Fibroblast of villous mesenchyme (primary cell): ENCODE results near the gene CAMK1D. TPM values are rescaled to one million over a fixed set of nuclear protein-coding genes. Genes with fewer than 3 reads are reported as not detected.

Source experiments
- DNase-seq: peaks from one replicate; pipeline ENCODE4 v3.0.0-alpha.2; 2010; ENCODE audit warnings: low read depth
- H3K4me3 ChIP-seq: 2 replicates; pipeline ENCODE4 v1.5.1; 2011; ENCODE audit warnings: low read depth, mild to moderate bottlenecking, low read length
- total RNA-seq: library from RNA; depleted of rRNA; stranded (reverse); fragments of >200 nt; gene quantifications from 2 replicates; pipeline ENCODE4 v1.2.3, GENCODE V29; 2012
- TF ChIP-seq, protein P1 (sequence below): IDR thresholded peaks from 2 replicates; pipeline ENCODE4 v1.5.1; 2012; ENCODE audit warnings: low read depth, mild to moderate bottlenecking, low read length; ENCODE audit not compliant: insufficient read depth

The CAMK1D gene
- total RNA-seq, 1 donor, result 1.3 TPM

DNA sequence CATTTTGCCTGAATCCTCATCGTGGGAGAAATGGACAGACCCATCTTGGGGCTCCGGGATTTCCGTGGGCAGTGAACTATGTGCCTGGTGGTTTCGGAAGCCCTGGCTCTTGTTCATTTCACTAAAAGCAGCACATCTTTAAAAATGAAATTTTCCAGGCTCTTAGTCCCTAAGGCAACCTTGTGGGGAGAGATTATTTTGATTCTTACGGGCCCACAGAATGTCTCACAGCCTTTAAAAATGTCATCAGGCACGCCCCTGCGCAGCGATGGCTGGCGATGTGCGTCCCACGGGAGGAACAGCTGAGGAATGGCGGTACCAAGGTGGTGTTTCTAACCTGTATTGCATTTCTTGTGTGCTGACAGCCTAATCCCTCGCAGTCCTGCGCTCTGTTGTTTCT lies 462.5 kb downstream of the CAMK1D start:
- no peak overlapping the region for H3K4me3 ChIP-seq
- TF ChIP-seq, protein P1, sequence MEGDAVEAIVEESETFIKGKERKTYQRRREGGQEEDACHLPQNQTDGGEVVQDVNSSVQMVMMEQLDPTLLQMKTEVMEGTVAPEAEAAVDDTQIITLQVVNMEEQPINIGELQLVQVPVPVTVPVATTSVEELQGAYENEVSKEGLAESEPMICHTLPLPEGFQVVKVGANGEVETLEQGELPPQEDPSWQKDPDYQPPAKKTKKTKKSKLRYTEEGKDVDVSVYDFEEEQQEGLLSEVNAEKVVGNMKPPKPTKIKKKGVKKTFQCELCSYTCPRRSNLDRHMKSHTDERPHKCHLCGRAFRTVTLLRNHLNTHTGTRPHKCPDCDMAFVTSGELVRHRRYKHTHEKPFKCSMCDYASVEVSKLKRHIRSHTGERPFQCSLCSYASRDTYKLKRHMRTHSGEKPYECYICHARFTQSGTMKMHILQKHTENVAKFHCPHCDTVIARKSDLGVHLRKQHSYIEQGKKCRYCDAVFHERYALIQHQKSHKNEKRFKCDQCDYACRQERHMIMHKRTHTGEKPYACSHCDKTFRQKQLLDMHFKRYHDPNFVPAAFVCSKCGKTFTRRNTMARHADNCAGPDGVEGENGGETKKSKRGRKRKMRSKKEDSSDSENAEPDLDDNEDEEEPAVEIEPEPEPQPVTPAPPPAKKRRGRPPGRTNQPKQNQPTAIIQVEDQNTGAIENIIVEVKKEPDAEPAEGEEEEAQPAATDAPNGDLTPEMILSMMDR, result no peak
- DNase-seq, result peak; percentile 20

DNA sequence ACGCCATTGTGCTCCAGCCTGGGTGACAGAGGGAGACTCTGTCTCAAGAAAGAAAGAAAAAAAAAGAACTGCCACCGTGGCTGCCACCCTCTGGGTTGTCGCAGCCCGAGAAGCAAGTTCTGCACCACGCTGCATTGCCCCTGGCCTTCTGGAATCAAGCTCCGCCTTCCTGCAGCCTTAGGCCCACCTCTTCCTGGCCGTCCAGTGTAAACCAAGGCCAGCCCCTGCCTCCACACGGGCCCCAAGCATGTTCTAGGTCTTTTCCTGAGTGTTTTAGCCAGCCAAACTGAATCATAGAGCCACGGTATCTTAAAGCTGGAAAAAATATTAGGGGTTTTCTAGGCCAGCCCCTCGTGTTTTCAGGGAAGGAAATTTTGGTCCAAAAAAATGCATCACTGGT lies 463.2 kb downstream of the CAMK1D start:
- DNase-seq, result no peak
- TF ChIP-seq, protein P1, result no peak
- H3K4me3 ChIP-seq, result no peak overlapping the region

DNA sequence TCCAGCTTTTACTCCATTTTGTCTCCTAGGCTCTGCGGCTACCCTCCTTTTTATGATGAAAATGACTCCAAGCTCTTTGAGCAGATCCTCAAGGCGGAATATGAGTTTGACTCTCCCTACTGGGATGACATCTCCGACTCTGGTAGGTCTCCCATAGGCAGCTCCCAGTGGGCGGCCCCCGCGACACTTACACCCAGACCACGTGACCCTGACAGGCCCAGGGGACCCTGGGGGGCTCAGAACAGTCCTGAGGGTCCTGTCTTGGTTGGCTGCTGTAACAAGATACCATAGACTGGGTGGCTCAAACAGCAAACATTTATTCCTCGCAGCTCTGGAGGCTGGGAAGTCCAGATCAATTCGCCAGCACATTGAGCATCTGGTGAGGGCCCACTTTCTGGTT lies 464.8 kb downstream of the CAMK1D start:
- DNase-seq, result no peak
- TF ChIP-seq, protein P1, result no peak
- no peak overlapping the region for H3K4me3 ChIP-seq

DNA sequence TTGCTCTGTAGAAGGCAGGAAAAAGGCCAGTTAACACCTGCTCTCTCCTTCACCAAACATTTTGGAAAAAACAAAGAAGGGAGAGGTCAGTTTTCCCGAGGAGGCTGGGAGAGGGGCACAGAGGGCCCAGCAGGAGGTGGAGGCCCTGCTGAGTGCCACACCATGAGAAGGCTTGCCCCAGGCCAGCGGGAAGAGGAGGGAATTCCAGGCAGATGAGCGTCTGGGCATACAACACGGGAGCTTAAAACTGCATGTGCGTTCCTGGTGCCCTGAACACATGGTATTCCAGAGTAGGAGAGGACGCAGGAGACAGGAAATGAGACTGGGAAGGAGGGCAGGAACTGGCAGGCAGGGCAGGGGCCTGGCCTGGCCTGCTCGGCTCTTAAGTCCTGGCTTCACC lies 469.7 kb downstream of the CAMK1D start:
- no peak for DNase-seq

DNA sequence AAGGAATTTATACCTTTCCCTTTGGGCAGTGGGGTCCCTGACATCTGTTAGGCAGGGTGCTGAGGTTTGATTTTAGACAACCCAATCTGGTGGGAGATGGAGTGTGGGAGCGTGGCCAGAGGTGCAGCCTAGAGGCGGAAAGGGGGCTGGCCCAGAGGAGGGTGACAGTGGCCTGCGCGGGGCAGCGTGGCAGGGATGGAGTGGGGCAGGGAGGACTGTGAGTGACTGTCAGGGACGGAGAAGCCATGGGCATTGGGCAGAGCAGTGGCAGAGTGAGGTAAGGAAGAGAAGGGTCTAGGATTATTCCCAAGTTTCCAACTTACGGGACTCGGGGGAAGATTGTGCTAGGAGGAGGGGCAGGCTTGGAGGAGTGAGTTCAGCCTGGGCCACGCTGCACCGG lies 470.3 kb downstream of the CAMK1D start:
- DNase-seq, result no peak
- TF ChIP-seq, protein P1, result no peak
- H3K4me3 ChIP-seq, result no peak overlapping the region

More for the DNA sequence above, 469.7 kb downstream of the CAMK1D start:
- H3K4me3 ChIP-seq, result no peak overlapping the region
- TF ChIP-seq, protein P1, result no peak

DNA sequence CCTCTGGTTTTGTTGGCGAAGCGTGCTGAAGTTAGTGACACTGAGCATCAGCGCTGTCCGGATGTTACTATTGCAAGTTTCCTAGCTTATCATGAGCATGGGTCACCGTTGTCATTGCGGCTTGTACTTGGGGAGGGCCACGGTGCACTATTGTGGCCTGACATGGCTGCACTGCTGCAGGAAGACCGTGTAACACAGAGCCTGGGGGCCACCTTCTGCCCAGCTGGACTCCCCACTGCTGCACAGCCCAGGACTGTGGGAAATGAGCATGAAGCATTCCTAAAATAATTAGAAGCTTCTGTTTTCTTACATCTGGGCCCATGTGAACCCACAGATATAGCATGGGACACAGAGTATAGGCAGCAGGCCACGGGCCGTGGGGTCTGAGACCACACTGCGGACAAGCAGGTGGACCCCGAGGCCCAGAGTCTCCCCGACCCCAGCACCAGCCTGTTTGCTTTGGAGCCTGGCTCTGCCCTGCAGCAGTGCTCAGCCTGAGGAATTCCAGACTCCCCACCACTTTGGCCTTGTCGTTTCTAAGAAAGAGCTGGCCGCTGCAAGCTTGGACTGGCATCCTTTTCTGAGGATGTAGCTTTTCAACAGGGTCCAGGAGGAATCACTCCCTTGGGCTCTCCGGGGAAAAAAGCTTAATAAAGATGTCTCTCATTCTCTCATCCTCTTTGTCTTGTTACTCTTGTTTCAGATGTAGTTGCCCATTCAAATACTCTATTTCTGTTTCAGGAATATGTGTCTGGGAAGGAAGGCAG lies 473.0 kb downstream of the CAMK1D start:
- TF ChIP-seq, protein P1, result no peak
- DNase-seq, result no peak
- no peak overlapping the region for H3K4me3 ChIP-seq

DNA sequence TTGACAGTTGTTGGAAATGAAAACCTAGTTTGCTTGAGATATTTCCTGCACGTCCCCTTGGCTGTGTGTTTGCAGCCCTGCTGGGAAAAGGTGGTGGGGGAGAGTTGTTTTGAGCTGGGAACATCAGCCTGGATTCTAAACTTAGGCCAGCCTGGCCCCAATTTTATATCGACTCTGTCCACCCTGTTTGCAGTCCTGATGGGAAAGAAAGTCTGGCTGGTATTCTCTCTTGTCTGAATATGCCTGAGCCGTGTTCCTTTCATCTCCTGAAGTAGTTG lies 473.5 kb downstream of the CAMK1D start:
- TF ChIP-seq, protein P1, result no peak
- no peak for DNase-seq
- no peak overlapping the region for H3K4me3 ChIP-seq
